Testis (tissue), 3 donors: ENCODE measurements around the gene CUX1. TPM values are rescaled to one million over a fixed set of nuclear protein-coding genes. Genes with fewer than 3 reads are reported as not detected.

ENCODE experiments used
- DNase-seq: peaks from one replicate; pipeline ENCODE4 v3.0.0-alpha.2; 2019
- H3K27ac ChIP-seq, 2 donors: fragments of 200-600 bp; sonication (generic); one replicate each; pipeline ENCODE4 v1.5.1; 2019
- H3K27me3 ChIP-seq: fragments of 200-600 bp; sonication (generic); one replicate; pipeline ENCODE4 v1.5.1; 2019
- H3K36me3 ChIP-seq: fragments of 200-600 bp; sonication (generic); one replicate; pipeline ENCODE4 v1.5.1; 2017; ENCODE audit warnings: low read depth; ENCODE audit errors: missing control alignments
- H3K4me1 ChIP-seq: fragments of 200-600 bp; sonication (generic); one replicate; pipeline ENCODE4 v1.5.1; 2019
- H3K4me3 ChIP-seq, 2 donors: fragments of 200-600 bp; sonication (generic); one replicate each; pipeline ENCODE4 v1.5.1; 2017 to 2019
- H3K9me3 ChIP-seq: fragments of 200-600 bp; sonication (generic); one replicate; pipeline ENCODE4 v1.5.1; 2017
- CTCF ChIP-seq, 3 experiments: fragments of 450-650 bp in 2 of 3; fragments of 200-600 bp in 1 of 3; sonication (generic) in 1 of 3; IDR thresholded peaks; one replicate each; pipeline ENCODE4 v1.5.1; 2016 to 2019; ENCODE audit warnings: antibody characterized with exemption in 3 of 3, mild to moderate bottlenecking in 2 of 3, moderate library complexity in 1 of 3
- POLR2A ChIP-seq: fragments of 450-650 bp; IDR thresholded peaks from one replicate; pipeline ENCODE4 v1.6.1; 2017; ENCODE audit warnings: antibody characterized with exemption, mild to moderate bottlenecking, moderate library complexity
- WGBS, 2 donors: methylation state at CpG; one replicate each; pipeline ENCODE4 v1.1.5; 2018; 5-methylcytosine and 5-hydroxymethylcytosine counted together
- intact Hi-C: fragments of 100-400 bp; cut with DNase I; formaldehyde crosslinking; loops from one replicate; pipeline ENCODE4 v1.15.1; 2023; ENCODE audit warnings: low total_unique reads
- polyA plus RNA-seq: library from polyadenylated mRNA; stranded (reverse); fragments of 350-450 nt; fragmentation: Illumina TruSeq; extraction: RNeasy Lipid Tissue Mini Kit (QIAGEN cat#74804); gene quantifications from one replicate; pipeline ENCODE4 v1.2.3, GENCODE V29; 2014; ENCODE audit warnings: low read depth, low replicate concordance; ENCODE audit not compliant: insufficient read depth
- total RNA-seq, 2 donors: library from RNA; depleted of rRNA; stranded (reverse); fragments of >200 nt; gene quantifications; one replicate each; pipeline ENCODE4 v1.2.3, GENCODE V29; 2016

CUX1 gene
- total and polyA plus RNA-seq, 3 donors from 2014 or later: 30.8 to 46.3 (median 43.1) TPM

- intact Hi-C loops: no loop called here
- H3K27me3 ChIP-seq: no peaks in the 10 kb centered on the region
- H3K27ac ChIP-seq: no peak overlapping the region
- H3K4me1 ChIP-seq: no peaks in the 10 kb centered on the region
- TF ChIP-seq CTCF (IDR thresholded peaks at IDR 0.05) (no peak), POLR2A (no peak)
- no peak overlapping the region for H3K4me3 ChIP-seq
- WGBS, 2 donors: 36 to 54% methylated on average over 6 of the region's 6 CpGs
- DNase-seq: no peak
- H3K9me3 ChIP-seq: no peaks in the 10 kb centered on the region
- H3K36me3 ChIP-seq: no peaks in the 10 kb centered on the region
Measured at GRCh38 chr7:101998906-101999240, 181.4 kb downstream of the CUX1 start.

GRCh38 chr7:101999393-101999792 lies 182.0 kb downstream of the CUX1 start:
- H3K27me3 ChIP-seq: no peaks in the 10 kb centered on the region
- no peaks in the 10 kb centered on the region for H3K4me1 ChIP-seq
- TF ChIP-seq CTCF (IDR thresholded peaks at IDR 0.05): no peak
- no peak for TF ChIP-seq POLR2A
- no peaks in the 10 kb centered on the region for H3K9me3 ChIP-seq
- H3K36me3 ChIP-seq: no peaks in the 10 kb centered on the region
- no peak for DNase-seq
- intact Hi-C loops: no loop called here
- H3K4me3 ChIP-seq: no peak overlapping the region
- 90 to 96% methylated on average over 9 of the region's 9 CpGs for WGBS, 2 donors
- H3K27ac ChIP-seq: no peak overlapping the region

GRCh38 chr7:102000123-102000522 lies 182.7 kb downstream of the CUX1 start:
- no peaks in the 10 kb centered on the region for H3K9me3 ChIP-seq
- DNase-seq: no peak
- H3K27ac ChIP-seq: no peak overlapping the region
- no peak overlapping the region for H3K4me3 ChIP-seq
- no peaks in the 10 kb centered on the region for H3K36me3 ChIP-seq
- intact Hi-C loops: no loop called here
- TF ChIP-seq CTCF (IDR thresholded peaks at IDR 0.05) (no peak), POLR2A (no peak)
- WGBS, 2 donors: 81 to 89% methylated on average over 9 of the region's 9 CpGs
- no peaks in the 10 kb centered on the region for H3K27me3 ChIP-seq
- H3K4me1 ChIP-seq: no peaks in the 10 kb centered on the region

GRCh38 chr7:102004229-102004628 lies 186.8 kb downstream of the CUX1 start:
- no peaks in the 10 kb centered on the region for H3K9me3 ChIP-seq
- no peak overlapping the region for H3K27ac ChIP-seq
- H3K36me3 ChIP-seq: no peaks in the 10 kb centered on the region
- no peak for DNase-seq
- intact Hi-C loops: no loop called here
- no peaks in the 10 kb centered on the region for H3K27me3 ChIP-seq
- no peaks in the 10 kb centered on the region for H3K4me1 ChIP-seq
- TF ChIP-seq POLR2A (no peak), CTCF (IDR thresholded peaks at IDR 0.05) (no peak)
- 53 to 77% methylated on average over 4 of the region's 4 CpGs for WGBS, 2 donors
- no peak overlapping the region for H3K4me3 ChIP-seq

- Histone ChIP-seq H3K4me1 (no peaks in the 10 kb centered on the region), H3K27me3 (no peaks in the 10 kb centered on the region), H3K9me3 (no peaks in the 10 kb centered on the region), H3K4me3 (no peak overlapping the region), H3K27ac (no peak overlapping the region), H3K36me3 (no peaks in the 10 kb centered on the region)
- no peak for DNase-seq
- intact Hi-C loops: no loop called here
- 73 to 78% methylated on average over 7 of the region's 7 CpGs for WGBS, 2 donors
- TF ChIP-seq CTCF (IDR thresholded peaks at IDR 0.05): no peak
- no peak for TF ChIP-seq POLR2A
Measured at GRCh38 chr7:102004848-102005247, 187.4 kb downstream of the CUX1 start.
